Measurements from ENCODE around the gene OPN4.

DNA sequence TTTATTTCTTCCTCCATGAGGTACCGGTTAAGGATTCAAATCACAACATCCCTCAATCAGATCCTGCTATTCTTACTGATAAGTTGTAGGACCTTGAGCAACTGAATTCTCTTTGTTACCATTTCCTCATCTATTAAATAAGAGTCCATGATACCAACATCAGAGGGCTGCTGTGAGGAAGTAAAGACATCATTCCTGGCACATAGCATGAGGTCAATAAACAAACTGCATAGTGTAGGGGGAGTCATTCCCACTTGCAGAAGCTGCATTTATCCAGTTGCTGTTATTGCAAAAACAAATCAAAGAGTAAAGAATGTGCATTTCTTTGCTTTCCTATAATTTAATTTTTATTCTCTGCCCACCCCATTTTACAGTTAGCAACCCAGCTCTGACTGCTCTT lies 50.8 kb downstream of the OPN4 start:
- TF ChIP-seq, protein P1, sequence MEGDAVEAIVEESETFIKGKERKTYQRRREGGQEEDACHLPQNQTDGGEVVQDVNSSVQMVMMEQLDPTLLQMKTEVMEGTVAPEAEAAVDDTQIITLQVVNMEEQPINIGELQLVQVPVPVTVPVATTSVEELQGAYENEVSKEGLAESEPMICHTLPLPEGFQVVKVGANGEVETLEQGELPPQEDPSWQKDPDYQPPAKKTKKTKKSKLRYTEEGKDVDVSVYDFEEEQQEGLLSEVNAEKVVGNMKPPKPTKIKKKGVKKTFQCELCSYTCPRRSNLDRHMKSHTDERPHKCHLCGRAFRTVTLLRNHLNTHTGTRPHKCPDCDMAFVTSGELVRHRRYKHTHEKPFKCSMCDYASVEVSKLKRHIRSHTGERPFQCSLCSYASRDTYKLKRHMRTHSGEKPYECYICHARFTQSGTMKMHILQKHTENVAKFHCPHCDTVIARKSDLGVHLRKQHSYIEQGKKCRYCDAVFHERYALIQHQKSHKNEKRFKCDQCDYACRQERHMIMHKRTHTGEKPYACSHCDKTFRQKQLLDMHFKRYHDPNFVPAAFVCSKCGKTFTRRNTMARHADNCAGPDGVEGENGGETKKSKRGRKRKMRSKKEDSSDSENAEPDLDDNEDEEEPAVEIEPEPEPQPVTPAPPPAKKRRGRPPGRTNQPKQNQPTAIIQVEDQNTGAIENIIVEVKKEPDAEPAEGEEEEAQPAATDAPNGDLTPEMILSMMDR (conservative IDR thresholded peaks at IDR 0.05; ENCODE audit: low read length): no peak
- TF ChIP-seq EZH2phosphoT487 (IDR thresholded peaks at IDR 0.05; ENCODE audit: borderline replicate concordance, low read depth, low read length): no peak

Measured in OCI-LY7 (cell line).